ENCODE results near the gene TRABD2B. TPM values are rescaled to one million over a fixed set of nuclear protein-coding genes. Genes with fewer than 3 reads are reported as not detected.

TRABD2B gene
- total RNA-seq, 1 experiment from 2014 or later, result not detected

GRCh38 chr1:47934243-47934805 is 62.9 kb downstream of the TRABD2B start:
- Histone ChIP-seq H3K27me3 (replicated peaks; ENCODE audit: insufficient read depth, low read depth, low read length, poor library complexity) (peaks cover 3% of the 10 kb centered on the region), H3K4me1 (ENCODE audit: insufficient read depth, low read length, poor library complexity, severe bottlenecking) (peaks cover 5% of the 10 kb centered on the region), H3K9me3 (ENCODE audit: low read depth, low read length, poor library complexity, severe bottlenecking) (no peaks in the 10 kb centered on the region), H3K27ac (ENCODE audit: low read depth, low read length, poor library complexity, severe bottlenecking) (no peak overlapping the region), H3K36me3 (ENCODE audit: insufficient read depth, low read length, poor library complexity, severe bottlenecking) (no peaks in the 10 kb centered on the region), H3K4me3 (ENCODE audit: low read depth, low read length, poor library complexity, severe bottlenecking) (no peak overlapping the region)
- peak; percentile 48 for DNase-seq (ENCODE audit: low spot score)
- TF ChIP-seq CTCF (conservative IDR thresholded peaks at IDR 0.05; ENCODE audit: low read depth, low read length) (no peak), EZH2 (IDR thresholded peaks at IDR 0.05; ENCODE audit: borderline replicate concordance, low read depth, low read length, poor library complexity, severe bottlenecking) (no peak)
- ChIA-PET POLR2A (ENCODE audit: low non-redundant PET) (no interaction called here), CTCF (no interaction called here)
- intact Hi-C loops (cut with micrococcal nuclease; ENCODE audit: unreplicated experiment), result no loop called here
- no TSS peak for BruUV-seq (replicated peaks)

- TF ChIP-seq EZH2 (IDR thresholded peaks at IDR 0.05; ENCODE audit: borderline replicate concordance, low read depth, low read length, poor library complexity, severe bottlenecking) (no peak), CTCF (conservative IDR thresholded peaks at IDR 0.05; ENCODE audit: low read depth, low read length) (no peak)
- H3K9me3 ChIP-seq (ENCODE audit: low read depth, low read length, poor library complexity, severe bottlenecking), result no peaks in the 10 kb centered on the region
- CTCF ChIA-PET, result interaction anchor here (0.6 kb wide), 1 partner anchor 207 kb away, joined by 5 read pairs; no protein-coding TSS in a partner anchor
- POLR2A ChIA-PET (ENCODE audit: low non-redundant PET), result no interaction called here
- H3K36me3 ChIP-seq (ENCODE audit: insufficient read depth, low read length, poor library complexity, severe bottlenecking), result no peaks in the 10 kb centered on the region
- no peaks in the 10 kb centered on the region for H3K27me3 ChIP-seq (replicated peaks; ENCODE audit: insufficient read depth, low read depth, low read length, poor library complexity)
- BruUV-seq (replicated peaks), result no TSS peak
- no peak overlapping the region for H3K4me3 ChIP-seq (ENCODE audit: low read depth, low read length, poor library complexity, severe bottlenecking)
- no peak for DNase-seq (ENCODE audit: low spot score)
- no peak overlapping the region for H3K27ac ChIP-seq (ENCODE audit: low read depth, low read length, poor library complexity, severe bottlenecking)
- intact Hi-C loops (cut with micrococcal nuclease; ENCODE audit: unreplicated experiment), result no loop called here
- H3K4me1 ChIP-seq (ENCODE audit: insufficient read depth, low read length, poor library complexity, severe bottlenecking), result peaks cover 5% of the 10 kb centered on the region
These were observed 64.4 kb downstream of the TRABD2B start for GRCh38 chr1:47932743-47933142.

- ChIA-PET CTCF (no interaction called here), POLR2A (ENCODE audit: low non-redundant PET) (no interaction called here)
- H3K27me3 ChIP-seq (replicated peaks; ENCODE audit: insufficient read depth, low read depth, low read length, poor library complexity), result no peaks in the 10 kb centered on the region
- BruUV-seq (replicated peaks), result no TSS peak
- no peaks in the 10 kb centered on the region for H3K9me3 ChIP-seq (ENCODE audit: low read depth, low read length, poor library complexity, severe bottlenecking)
- H3K4me3 ChIP-seq (ENCODE audit: low read depth, low read length, poor library complexity, severe bottlenecking), result no peak overlapping the region
- no peaks in the 10 kb centered on the region for H3K36me3 ChIP-seq (ENCODE audit: insufficient read depth, low read length, poor library complexity, severe bottlenecking)
- peaks cover 5% of the 10 kb centered on the region for H3K4me1 ChIP-seq (ENCODE audit: insufficient read depth, low read length, poor library complexity, severe bottlenecking)
- 0 out of 2 replicates have a peak, but pooled peaks have one; percentile 26 for TF ChIP-seq CTCF (conservative IDR thresholded peaks at IDR 0.05; ENCODE audit: low read depth, low read length)
- TF ChIP-seq EZH2 (IDR thresholded peaks at IDR 0.05; ENCODE audit: borderline replicate concordance, low read depth, low read length, poor library complexity, severe bottlenecking), result no peak
- no peak overlapping the region for H3K27ac ChIP-seq (ENCODE audit: low read depth, low read length, poor library complexity, severe bottlenecking)
- intact Hi-C loops (cut with micrococcal nuclease; ENCODE audit: unreplicated experiment), result no loop called here
- DNase-seq (ENCODE audit: low spot score), result peak; percentile 10
These were observed 65.8 kb downstream of the TRABD2B start for GRCh38 chr1:47931395-47931794.

All from A673 (cell line).